ENCODE data around the gene TEX53.
A peak's percentile ranks its signal among the peaks of the same experiment; 100 is the strongest.

Gene TEX53

GRCh38 chr9:114681594-114682332, 24.2 kb upstream of the TEX53 start, which contains the start of gene TEX48:
Gene TEX48 (minus strand): TSS chr9:114682192. CDS start chr9:114671723, 10,469 bp downstream.
- TF ChIP-seq, protein P1, sequence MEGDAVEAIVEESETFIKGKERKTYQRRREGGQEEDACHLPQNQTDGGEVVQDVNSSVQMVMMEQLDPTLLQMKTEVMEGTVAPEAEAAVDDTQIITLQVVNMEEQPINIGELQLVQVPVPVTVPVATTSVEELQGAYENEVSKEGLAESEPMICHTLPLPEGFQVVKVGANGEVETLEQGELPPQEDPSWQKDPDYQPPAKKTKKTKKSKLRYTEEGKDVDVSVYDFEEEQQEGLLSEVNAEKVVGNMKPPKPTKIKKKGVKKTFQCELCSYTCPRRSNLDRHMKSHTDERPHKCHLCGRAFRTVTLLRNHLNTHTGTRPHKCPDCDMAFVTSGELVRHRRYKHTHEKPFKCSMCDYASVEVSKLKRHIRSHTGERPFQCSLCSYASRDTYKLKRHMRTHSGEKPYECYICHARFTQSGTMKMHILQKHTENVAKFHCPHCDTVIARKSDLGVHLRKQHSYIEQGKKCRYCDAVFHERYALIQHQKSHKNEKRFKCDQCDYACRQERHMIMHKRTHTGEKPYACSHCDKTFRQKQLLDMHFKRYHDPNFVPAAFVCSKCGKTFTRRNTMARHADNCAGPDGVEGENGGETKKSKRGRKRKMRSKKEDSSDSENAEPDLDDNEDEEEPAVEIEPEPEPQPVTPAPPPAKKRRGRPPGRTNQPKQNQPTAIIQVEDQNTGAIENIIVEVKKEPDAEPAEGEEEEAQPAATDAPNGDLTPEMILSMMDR (conservative IDR thresholded peaks at IDR 0.05; ENCODE audit: low read depth, low read length) = peak; percentile 88
- peak; percentile 88 for DNase-seq (ENCODE audit: low read depth)

DNA sequence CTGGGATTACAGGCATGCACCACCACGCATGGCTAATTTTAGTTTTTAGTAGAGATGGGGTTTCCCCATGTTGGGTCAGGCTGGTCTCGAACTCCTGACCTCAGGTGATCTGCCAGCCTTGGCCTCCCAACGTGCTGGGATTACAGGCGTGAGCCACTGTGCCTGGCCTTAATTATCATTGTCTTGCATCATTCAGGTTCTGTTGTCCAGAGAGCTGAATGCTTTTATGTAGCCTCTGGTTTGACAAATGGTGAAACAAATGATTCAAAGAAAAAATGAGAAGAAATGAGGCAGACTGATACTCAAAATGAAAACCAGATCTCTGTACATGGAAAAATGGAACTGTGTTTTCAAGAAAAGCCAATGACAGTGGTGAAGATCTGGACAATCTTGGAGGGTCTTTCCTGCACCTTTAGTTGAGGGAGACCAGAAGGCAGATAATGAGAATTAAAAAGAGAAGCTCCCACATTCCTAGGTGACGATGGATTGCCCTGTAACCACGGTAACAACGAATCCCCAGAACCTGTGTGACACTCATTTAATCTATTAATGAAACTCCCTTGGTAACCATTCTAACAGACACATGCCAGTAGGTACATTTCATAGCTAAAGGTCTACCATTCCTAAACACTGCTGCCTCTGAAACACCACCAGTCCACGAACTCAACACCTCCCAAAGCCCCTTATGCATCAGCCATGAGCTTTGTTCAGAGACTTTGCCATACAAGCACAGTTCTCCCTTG, 22.8 kb upstream of the TEX53 start:
- DNase-seq (ENCODE audit: low read depth) = no peak

More at GRCh38 chr9:114681594-114682332, 24.2 kb upstream of the TEX53 start, which contains the start of gene TEX48:
- no peak within 1 kb of the TSS for H3K4me3 ChIP-seq (ENCODE audit: low read depth, low read length)

DNA sequence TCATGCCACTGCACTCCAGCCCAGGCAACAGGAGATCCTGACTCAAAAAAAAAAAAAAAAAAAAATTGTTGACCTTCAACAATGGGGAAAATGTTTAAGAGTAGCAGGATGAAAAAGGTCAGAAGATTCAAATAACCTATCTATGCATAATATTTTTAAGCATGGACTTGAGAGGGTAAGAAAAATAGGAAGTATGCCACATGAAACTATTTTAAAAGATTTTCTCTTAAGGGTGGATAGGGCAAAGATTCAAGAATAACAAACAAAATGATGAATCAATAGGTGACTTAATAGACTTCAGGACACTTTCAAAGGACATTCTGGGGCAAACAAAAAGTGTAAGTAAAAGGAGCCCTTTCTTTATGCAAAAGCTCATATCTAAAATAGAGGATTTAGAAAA, 21.2 kb upstream of the TEX53 start:
- no peak overlapping the region for H3K4me3 ChIP-seq (ENCODE audit: low read depth, low read length)
- DNase-seq (ENCODE audit: low read depth) = no peak
- TF ChIP-seq, protein P1 (conservative IDR thresholded peaks at IDR 0.05; ENCODE audit: low read depth, low read length) = no peak

More for the DNA sequence above, 22.8 kb upstream of the TEX53 start:
- no peak overlapping the region for H3K4me3 ChIP-seq (ENCODE audit: low read depth, low read length)
- TF ChIP-seq, protein P1 (conservative IDR thresholded peaks at IDR 0.05; ENCODE audit: low read depth, low read length) = no peak

DNA sequence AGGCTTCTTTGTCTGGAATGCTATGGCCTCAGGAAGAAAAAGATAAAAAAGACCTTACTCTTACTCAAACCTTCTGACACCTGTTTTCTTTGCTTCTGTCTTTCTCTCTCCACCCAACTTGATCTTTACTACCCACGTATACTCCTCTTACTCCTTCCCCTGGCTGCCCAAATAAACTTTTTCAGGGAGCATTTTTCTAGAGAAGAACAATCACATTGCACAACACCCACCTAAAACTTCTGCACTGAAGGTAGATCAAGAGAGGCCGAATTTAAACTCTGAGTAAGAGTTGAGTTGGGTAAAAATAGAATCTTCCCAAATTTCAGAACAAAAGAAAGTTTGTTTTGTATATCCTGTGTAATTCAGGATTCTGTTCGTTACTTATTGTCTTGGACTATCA, 20.5 kb upstream of the TEX53 start:
- TF ChIP-seq, protein P1 (conservative IDR thresholded peaks at IDR 0.05; ENCODE audit: low read depth, low read length) = no peak
- H3K4me3 ChIP-seq (ENCODE audit: low read depth, low read length) = no peak overlapping the region
- DNase-seq (ENCODE audit: low read depth) = no peak

- DNase-seq (ENCODE audit: low read depth) = peak; percentile 100
- TF ChIP-seq, protein P1 (conservative IDR thresholded peaks at IDR 0.05; ENCODE audit: low read depth, low read length) = no peak
- H3K4me3 ChIP-seq (ENCODE audit: low read depth, low read length) = no peak overlapping the region
Observed at GRCh38 chr9:114677418-114677817, 19.8 kb upstream of the TEX53 start.

DNA sequence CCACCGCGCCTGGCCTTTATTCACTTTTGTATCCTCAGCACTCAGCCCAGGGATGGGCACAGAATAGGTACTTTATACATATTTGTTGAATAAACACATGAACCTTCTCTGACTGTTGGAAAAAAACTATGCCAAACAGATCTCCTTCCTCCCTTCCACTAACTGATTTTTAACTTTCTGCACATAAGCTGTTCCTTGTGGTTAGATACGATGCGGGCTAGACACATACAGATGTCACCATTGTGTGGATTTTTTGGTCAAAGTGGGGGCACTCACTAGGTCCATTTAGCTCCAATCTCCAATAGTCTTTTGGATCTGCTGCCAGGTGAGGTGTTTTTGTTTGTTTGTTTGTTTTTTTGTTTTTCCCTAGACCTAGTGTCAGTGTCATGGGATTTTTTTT, 19.3 kb upstream of the TEX53 start:
- TF ChIP-seq, protein P1 (conservative IDR thresholded peaks at IDR 0.05; ENCODE audit: low read depth, low read length) = no peak
- no peak for DNase-seq (ENCODE audit: low read depth)
- no peak overlapping the region for H3K4me3 ChIP-seq (ENCODE audit: low read depth, low read length)

All from choroid plexus epithelial cell (primary cell).